ENCODE results near the gene CABS1.

The CABS1 gene

DNA sequence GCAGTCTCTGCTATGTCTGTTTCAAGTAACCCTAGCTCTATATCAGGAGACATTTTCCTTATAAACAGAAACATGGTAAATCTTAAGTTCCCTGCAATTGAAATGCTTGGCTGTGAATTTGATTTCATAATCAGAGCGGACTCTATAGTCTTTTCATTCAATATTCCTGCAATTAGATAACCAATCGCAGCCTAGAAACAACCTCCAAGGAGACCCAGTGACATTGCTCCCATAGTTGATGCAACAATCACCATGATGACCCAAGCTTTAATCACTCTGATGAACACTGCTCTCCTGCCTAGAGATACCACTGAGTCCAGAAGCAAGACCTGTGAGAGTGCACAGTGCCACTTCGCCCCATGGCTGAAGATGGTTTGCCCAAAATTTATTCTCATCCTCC is at the start of gene CABS1:
Gene CABS1 (plus strand): TSS at position 301 of the 400 bp plus-strand sequence. CDS start 59 bp downstream, at position 360.
- Histone ChIP-seq H3K36me3 (ENCODE audit: control insufficient read depth in 1 of 2, insufficient read depth in 2 of 2, low read length in 2 of 2) (no peaks in the 10 kb centered on the region), H3K9me3 (ENCODE audit: control insufficient read depth in 1 of 2, low read length in 2 of 2) (no peaks in the 10 kb centered on the region), H3K4me3 (ENCODE audit: low read depth in 1 of 2, low read length in 2 of 2) (no peak within 1 kb of the TSS), H3K27ac (ENCODE audit: low read length) (no peak within 1 kb of the TSS), H3K4me1 (ENCODE audit: control insufficient read depth in 1 of 2, insufficient read depth in 2 of 2, low read length in 2 of 2) (no peaks in the 10 kb centered on the region), H3K27me3 (ENCODE audit: low read depth, low read length) (no peaks in the 10 kb centered on the region)

DNA sequence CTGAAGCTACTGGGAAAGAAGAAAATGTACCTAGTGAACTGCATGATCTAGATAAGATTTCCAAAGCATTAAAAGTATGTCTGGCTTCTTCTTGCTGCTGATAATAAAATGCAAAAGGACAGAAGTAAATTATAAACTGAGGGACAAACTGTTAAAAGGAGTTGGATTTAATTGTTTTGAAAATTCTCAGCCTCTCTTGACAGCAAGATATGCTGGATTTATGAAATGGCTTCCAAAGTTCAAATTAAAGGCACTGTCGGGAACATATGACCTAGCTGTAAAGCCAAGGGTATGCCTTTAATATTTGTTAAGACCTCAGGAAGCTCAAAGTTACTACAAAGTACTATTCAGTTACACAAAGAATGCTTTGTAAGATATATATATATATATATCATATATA is 46.1 kb upstream of the CABS1 start:
- Histone ChIP-seq H3K27me3 (ENCODE audit: low read depth, low read length) (no peaks in the 10 kb centered on the region), H3K27ac (ENCODE audit: low read length) (no peak overlapping the region), H3K36me3 (ENCODE audit: control insufficient read depth in 1 of 2, insufficient read depth in 2 of 2, low read length in 2 of 2) (no peaks in the 10 kb centered on the region), H3K9me3 (ENCODE audit: control insufficient read depth in 1 of 2, low read length in 2 of 2) (no peaks in the 10 kb centered on the region), H3K4me1 (ENCODE audit: control insufficient read depth in 1 of 2, insufficient read depth in 2 of 2, low read length in 2 of 2) (no peaks in the 10 kb centered on the region), H3K4me3 (ENCODE audit: low read depth in 1 of 2, low read length in 2 of 2) (no peak overlapping the region)

DNA sequence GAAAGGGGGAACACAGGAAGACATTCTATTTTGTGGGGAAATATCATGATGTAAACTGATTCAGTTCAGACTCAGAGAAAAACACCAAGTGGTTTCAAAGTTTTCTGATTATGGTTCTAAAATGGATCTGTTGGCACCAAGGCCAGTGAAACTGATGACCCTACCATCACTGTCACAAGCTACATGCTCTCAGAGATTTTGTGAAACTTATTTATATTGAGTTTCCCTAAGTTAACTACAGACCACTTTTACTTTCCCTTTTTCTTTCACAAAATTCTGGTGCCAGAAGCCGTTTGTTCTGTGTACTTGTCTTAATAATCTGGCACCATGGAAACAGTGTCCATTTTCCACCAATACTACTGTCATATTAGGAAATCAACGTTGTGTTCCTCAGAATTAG is 43.4 kb upstream of the CABS1 start:
- H3K36me3 ChIP-seq (ENCODE audit: control insufficient read depth in 1 of 2, insufficient read depth in 2 of 2, low read length in 2 of 2): no peaks in the 10 kb centered on the region
- H3K4me1 ChIP-seq (ENCODE audit: control insufficient read depth in 1 of 2, insufficient read depth in 2 of 2, low read length in 2 of 2): no peaks in the 10 kb centered on the region
- no peak overlapping the region for H3K4me3 ChIP-seq (ENCODE audit: low read depth in 1 of 2, low read length in 2 of 2)
- H3K27me3 ChIP-seq (ENCODE audit: low read depth, low read length): no peaks in the 10 kb centered on the region
- H3K9me3 ChIP-seq (ENCODE audit: control insufficient read depth in 1 of 2, low read length in 2 of 2): no peaks in the 10 kb centered on the region
- no peak overlapping the region for H3K27ac ChIP-seq (ENCODE audit: low read length)

- Histone ChIP-seq H3K4me1 (ENCODE audit: control insufficient read depth in 1 of 2, insufficient read depth in 2 of 2, low read length in 2 of 2) (no peaks in the 10 kb centered on the region), H3K9me3 (ENCODE audit: control insufficient read depth in 1 of 2, low read length in 2 of 2) (no peaks in the 10 kb centered on the region), H3K27me3 (ENCODE audit: low read depth, low read length) (no peaks in the 10 kb centered on the region), H3K4me3 (ENCODE audit: low read depth in 1 of 2, low read length in 2 of 2) (no peak overlapping the region), H3K36me3 (ENCODE audit: control insufficient read depth in 1 of 2, insufficient read depth in 2 of 2, low read length in 2 of 2) (no peaks in the 10 kb centered on the region), H3K27ac (ENCODE audit: low read length) (no peak overlapping the region)
These were observed 37.2 kb upstream of the CABS1 start for GRCh38 chr4:70297576-70297975.

GRCh38 chr4:70298051-70298450 is 36.7 kb upstream of the CABS1 start:
- no peaks in the 10 kb centered on the region for H3K36me3 ChIP-seq (ENCODE audit: control insufficient read depth in 1 of 2, insufficient read depth in 2 of 2, low read length in 2 of 2)
- H3K27ac ChIP-seq (ENCODE audit: low read length): no peak overlapping the region
- H3K4me3 ChIP-seq (ENCODE audit: low read depth in 1 of 2, low read length in 2 of 2): no peak overlapping the region
- no peaks in the 10 kb centered on the region for H3K27me3 ChIP-seq (ENCODE audit: low read depth, low read length)
- no peaks in the 10 kb centered on the region for H3K4me1 ChIP-seq (ENCODE audit: control insufficient read depth in 1 of 2, insufficient read depth in 2 of 2, low read length in 2 of 2)
- no peaks in the 10 kb centered on the region for H3K9me3 ChIP-seq (ENCODE audit: control insufficient read depth in 1 of 2, low read length in 2 of 2)

GRCh38 chr4:70299643-70300042 is 35.1 kb upstream of the CABS1 start:
- Histone ChIP-seq H3K36me3 (ENCODE audit: control insufficient read depth in 1 of 2, insufficient read depth in 2 of 2, low read length in 2 of 2) (no peaks in the 10 kb centered on the region), H3K27me3 (ENCODE audit: low read depth, low read length) (no peaks in the 10 kb centered on the region), H3K9me3 (ENCODE audit: control insufficient read depth in 1 of 2, low read length in 2 of 2) (no peaks in the 10 kb centered on the region), H3K27ac (ENCODE audit: low read length) (no peak overlapping the region), H3K4me1 (ENCODE audit: control insufficient read depth in 1 of 2, insufficient read depth in 2 of 2, low read length in 2 of 2) (no peaks in the 10 kb centered on the region), H3K4me3 (ENCODE audit: low read depth in 1 of 2, low read length in 2 of 2) (no peak overlapping the region)

DNA sequence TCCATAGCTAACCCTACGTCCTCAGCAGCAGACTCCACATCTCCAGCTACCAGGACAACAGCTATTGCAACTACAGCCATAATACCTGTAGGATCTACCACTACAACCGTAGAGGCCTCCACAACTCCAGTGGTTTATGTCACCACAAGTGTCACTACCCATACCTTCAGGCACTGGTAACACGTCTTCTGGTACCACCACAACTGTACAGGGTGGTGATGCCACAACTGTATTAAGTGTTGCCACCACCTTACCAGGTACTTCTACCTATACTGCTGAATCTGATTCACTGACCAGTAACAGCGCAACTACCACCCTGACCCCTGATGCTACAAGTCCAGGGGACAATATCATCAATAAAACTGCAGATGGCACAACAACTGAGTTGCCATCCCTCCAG is 34.6 kb upstream of the CABS1 start:
- Histone ChIP-seq H3K9me3 (ENCODE audit: control insufficient read depth in 1 of 2, low read length in 2 of 2) (no peaks in the 10 kb centered on the region), H3K27me3 (ENCODE audit: low read depth, low read length) (no peaks in the 10 kb centered on the region), H3K36me3 (ENCODE audit: control insufficient read depth in 1 of 2, insufficient read depth in 2 of 2, low read length in 2 of 2) (no peaks in the 10 kb centered on the region), H3K4me1 (ENCODE audit: control insufficient read depth in 1 of 2, insufficient read depth in 2 of 2, low read length in 2 of 2) (no peaks in the 10 kb centered on the region), H3K4me3 (ENCODE audit: low read depth in 1 of 2, low read length in 2 of 2) (no peak overlapping the region), H3K27ac (ENCODE audit: low read length) (no peak overlapping the region)

GRCh38 chr4:70303090-70303489 is 31.7 kb upstream of the CABS1 start:
- H3K4me1 ChIP-seq (ENCODE audit: control insufficient read depth in 1 of 2, insufficient read depth in 2 of 2, low read length in 2 of 2): no peaks in the 10 kb centered on the region
- no peak overlapping the region for H3K27ac ChIP-seq (ENCODE audit: low read length)
- no peaks in the 10 kb centered on the region for H3K27me3 ChIP-seq (ENCODE audit: low read depth, low read length)
- H3K9me3 ChIP-seq (ENCODE audit: control insufficient read depth in 1 of 2, low read length in 2 of 2): no peaks in the 10 kb centered on the region
- no peaks in the 10 kb centered on the region for H3K36me3 ChIP-seq (ENCODE audit: control insufficient read depth in 1 of 2, insufficient read depth in 2 of 2, low read length in 2 of 2)
- H3K4me3 ChIP-seq (ENCODE audit: low read depth in 1 of 2, low read length in 2 of 2): no peak overlapping the region

GRCh38 chr4:70305601-70306000 is 29.2 kb upstream of the CABS1 start:
- Histone ChIP-seq H3K4me1 (ENCODE audit: control insufficient read depth in 1 of 2, insufficient read depth in 2 of 2, low read length in 2 of 2) (no peaks in the 10 kb centered on the region), H3K36me3 (ENCODE audit: control insufficient read depth in 1 of 2, insufficient read depth in 2 of 2, low read length in 2 of 2) (no peaks in the 10 kb centered on the region), H3K27ac (ENCODE audit: low read length) (no peak overlapping the region), H3K9me3 (ENCODE audit: control insufficient read depth in 1 of 2, low read length in 2 of 2) (no peaks in the 10 kb centered on the region), H3K4me3 (ENCODE audit: low read depth in 1 of 2, low read length in 2 of 2) (no peak overlapping the region), H3K27me3 (ENCODE audit: low read depth, low read length) (no peaks in the 10 kb centered on the region)

GRCh38 chr4:70306076-70306475 is 28.7 kb upstream of the CABS1 start:
- Histone ChIP-seq H3K4me1 (ENCODE audit: control insufficient read depth in 1 of 2, insufficient read depth in 2 of 2, low read length in 2 of 2) (no peaks in the 10 kb centered on the region), H3K27ac (ENCODE audit: low read length) (no peak overlapping the region), H3K4me3 (ENCODE audit: low read depth in 1 of 2, low read length in 2 of 2) (no peak overlapping the region), H3K9me3 (ENCODE audit: control insufficient read depth in 1 of 2, low read length in 2 of 2) (no peaks in the 10 kb centered on the region), H3K36me3 (ENCODE audit: control insufficient read depth in 1 of 2, insufficient read depth in 2 of 2, low read length in 2 of 2) (no peaks in the 10 kb centered on the region), H3K27me3 (ENCODE audit: low read depth, low read length) (no peaks in the 10 kb centered on the region)

- Histone ChIP-seq H3K4me1 (ENCODE audit: control insufficient read depth in 1 of 2, insufficient read depth in 2 of 2, low read length in 2 of 2) (no peaks in the 10 kb centered on the region), H3K36me3 (ENCODE audit: control insufficient read depth in 1 of 2, insufficient read depth in 2 of 2, low read length in 2 of 2) (no peaks in the 10 kb centered on the region), H3K9me3 (ENCODE audit: control insufficient read depth in 1 of 2, low read length in 2 of 2) (no peaks in the 10 kb centered on the region), H3K27ac (ENCODE audit: low read length) (no peak overlapping the region), H3K4me3 (ENCODE audit: low read depth in 1 of 2, low read length in 2 of 2) (no peak overlapping the region), H3K27me3 (ENCODE audit: low read depth, low read length) (no peaks in the 10 kb centered on the region)
These were observed 21.0 kb upstream of the CABS1 start for GRCh38 chr4:70313736-70314135.

- Histone ChIP-seq H3K4me1 (ENCODE audit: control insufficient read depth in 1 of 2, insufficient read depth in 2 of 2, low read length in 2 of 2) (no peaks in the 10 kb centered on the region), H3K27me3 (ENCODE audit: low read depth, low read length) (no peaks in the 10 kb centered on the region), H3K4me3 (ENCODE audit: low read depth in 1 of 2, low read length in 2 of 2) (no peak overlapping the region), H3K27ac (ENCODE audit: low read length) (no peak overlapping the region), H3K36me3 (ENCODE audit: control insufficient read depth in 1 of 2, insufficient read depth in 2 of 2, low read length in 2 of 2) (no peaks in the 10 kb centered on the region), H3K9me3 (ENCODE audit: control insufficient read depth in 1 of 2, low read length in 2 of 2) (no peaks in the 10 kb centered on the region)
These were observed 18.9 kb upstream of the CABS1 start for GRCh38 chr4:70315928-70316327.

Data from muscle layer of duodenum (tissue), 2 donors.